Neuronal stem cell (in vitro differentiated cells): Measurements from ENCODE around the gene MACROH2A1.

Experiments used
- DNase-seq: peaks from one replicate; pipeline ENCODE4 v3.0.0-alpha.2; 2013; ENCODE audit warnings: low spot score
- H2AFZ ChIP-seq: one replicate; pipeline ENCODE4 v1.6.1; 2013; ENCODE audit warnings: mild to moderate bottlenecking, low read length, inconsistent platforms
- H2AK5ac ChIP-seq: 2 replicates; pipeline ENCODE4 v1.6.1; 2013; ENCODE audit warnings: low read depth, mild to moderate bottlenecking, inconsistent platforms, low read length, moderate library complexity, mixed read lengths
- H2BK120ac ChIP-seq: 2 replicates; pipeline ENCODE4 v1.6.1; 2013; ENCODE audit warnings: low read depth, mild to moderate bottlenecking, inconsistent platforms, low read length, moderate library complexity, mixed read lengths
- H2BK12ac ChIP-seq: one replicate; pipeline ENCODE4 v1.6.1; 2013; ENCODE audit warnings: low read length, inconsistent platforms
- H2BK15ac ChIP-seq: 2 replicates; pipeline ENCODE4 v1.6.1; 2013; ENCODE audit warnings: mild to moderate bottlenecking, low read length, inconsistent platforms, mixed read lengths
- H2BK5ac ChIP-seq: one replicate; pipeline ENCODE4 v1.6.1; 2013; ENCODE audit warnings: inconsistent platforms, mild to moderate bottlenecking, low read length, moderate library complexity
- H3K14ac ChIP-seq: one replicate; pipeline ENCODE4 v1.6.1; 2013; ENCODE audit warnings: low read length, inconsistent platforms
- H3K18ac ChIP-seq: 2 replicates; pipeline ENCODE4 v1.6.1; 2013; ENCODE audit warnings: low read length, inconsistent platforms
- H3K23ac ChIP-seq: 2 replicates; pipeline ENCODE4 v1.6.1; 2013; ENCODE audit warnings: low read depth, mild to moderate bottlenecking, mixed read lengths, low read length, inconsistent platforms; ENCODE audit not compliant: poor library complexity
- H3K27ac ChIP-seq: replicated peaks from 3 replicates; pipeline ENCODE4 v1.5.1; 2013; ENCODE audit warnings: low read length, inconsistent platforms
- H3K27me3 ChIP-seq, 3 experiments: 2 replicates each; pipeline ENCODE4 v1.6.1; 2013; ENCODE audit warnings: low read length in 3 of 3, mild to moderate bottlenecking in 2 of 3, inconsistent platforms in 1 of 3, low read depth in 1 of 3, mixed read lengths in 1 of 3, moderate library complexity in 1 of 3; ENCODE audit not compliant: control insufficient read depth in 3 of 3, insufficient read depth in 3 of 3
- H3K36me3 ChIP-seq, 2 donors: replicated peaks in 1 of 2; 2 replicates each; pipeline ENCODE4 v1.6.1; 2013; ENCODE audit warnings: low read length in 2 of 2; ENCODE audit not compliant: control insufficient read depth in 2 of 2, insufficient read depth in 2 of 2
- H3K4ac ChIP-seq: 2 replicates; pipeline ENCODE4 v1.6.1; 2013; ENCODE audit warnings: inconsistent platforms, mild to moderate bottlenecking, low read length, moderate library complexity
- H3K4me1 ChIP-seq, 2 donors: 1 replicate in 1 of 2; 2 replicates in 1 of 2; pipeline ENCODE4 v1.6.1; 2013; ENCODE audit warnings: low read length in 2 of 2, low read depth in 1 of 2; ENCODE audit not compliant: control insufficient read depth in 2 of 2, insufficient read depth in 1 of 2
- H3K4me2 ChIP-seq: one replicate; pipeline ENCODE4 v1.6.1; 2013; ENCODE audit warnings: mild to moderate bottlenecking, low read length, inconsistent platforms; ENCODE audit not compliant: insufficient read depth, poor library complexity, severe bottlenecking
- H3K4me3 ChIP-seq, 2 donors: 2 replicates each; pipeline ENCODE4 v1.5.1; 2013; ENCODE audit warnings: low read length in 2 of 2, mild to moderate bottlenecking in 2 of 2, inconsistent platforms in 1 of 2, moderate library complexity in 1 of 2
- H3K79me1 ChIP-seq: one replicate; pipeline ENCODE4 v1.6.1; 2013; ENCODE audit warnings: low read depth, mild to moderate bottlenecking, inconsistent platforms, low read length, moderate library complexity
- H3K9ac ChIP-seq: one replicate; pipeline ENCODE4 v1.6.1; 2013; ENCODE audit warnings: mild to moderate bottlenecking, low read depth, low read length, inconsistent platforms; ENCODE audit not compliant: poor library complexity
- H3K9me3 ChIP-seq, 2 donors: replicated peaks in 1 of 2; 2 replicates each; pipeline versions ENCODE3 to v1.6.1; 2013; ENCODE audit warnings: low read length in 2 of 2, mild to moderate bottlenecking in 2 of 2, inconsistent platforms in 1 of 2, low read depth in 1 of 2, mixed read lengths in 1 of 2, moderate library complexity in 1 of 2; ENCODE audit not compliant: control insufficient read depth in 2 of 2, insufficient read depth in 1 of 2
- H4K8ac ChIP-seq: one replicate; pipeline ENCODE4 v1.6.1; 2013; ENCODE audit warnings: low read depth, mild to moderate bottlenecking, inconsistent platforms, low read length, moderate library complexity
- H4K91ac ChIP-seq: one replicate; pipeline ENCODE4 v1.6.1; 2013; ENCODE audit warnings: low read length, low read depth, mild to moderate bottlenecking, inconsistent platforms; ENCODE audit not compliant: poor library complexity
- WGBS, 2 donors: extraction: QIAGEN DNeasy Blood & Tissue Kit; methylation state at CpG; one replicate each; pipeline ENCODE4 v1.1.7; 2013; ENCODE audit warnings: missing lambda C conversion rate in 2 of 2, mixed read lengths in 1 of 2; ENCODE audit not compliant: insufficient read length in 2 of 2, insufficient replicate concordance in 1 of 2; ENCODE audit errors: extremely low coverage in 2 of 2; 5-methylcytosine and 5-hydroxymethylcytosine counted together

Gene MACROH2A1

DNA sequence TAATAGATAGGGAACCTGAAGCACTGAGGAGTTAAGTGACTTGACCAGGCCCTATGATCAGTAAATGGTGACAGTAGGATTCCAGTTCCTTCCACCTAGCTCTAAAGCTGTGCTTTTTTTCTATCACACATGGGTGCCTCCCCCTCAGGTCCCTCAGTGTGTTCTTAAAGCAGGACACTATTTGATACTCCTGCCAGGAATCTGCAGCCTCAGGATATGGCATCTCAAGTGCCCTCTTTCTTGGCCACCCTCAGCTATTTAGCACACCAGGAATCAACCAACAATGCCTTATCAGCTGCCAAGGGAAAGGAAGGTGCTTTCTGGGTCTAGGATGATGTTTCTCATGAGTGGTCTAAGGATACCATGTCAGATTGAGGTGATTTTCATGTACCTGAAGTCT is 49.1 kb downstream of the MACROH2A1 start:
- Histone ChIP-seq H3K4me1 (no peaks in the 10 kb centered on the region), H3K4me2 (no peak overlapping the region), H4K8ac (no peak overlapping the region), H3K27ac (no peak overlapping the region), H3K27me3 (no peaks in the 10 kb centered on the region), H3K36me3 (peaks cover 17 to 99% of the 10 kb centered on the region in 2 donors), H2BK120ac (no peak overlapping the region), H3K9ac (no peak overlapping the region), H2BK12ac (no peak overlapping the region), H3K4me3 (no peak overlapping the region), H3K9me3 (no peaks in the 10 kb centered on the region), H2BK15ac (no peak overlapping the region), H3K14ac (no peak overlapping the region), H2AK5ac (no peak overlapping the region), H3K79me1 (peaks cover 2% of the 10 kb centered on the region), H3K4ac (no peak overlapping the region), H3K23ac (no peak overlapping the region), H3K18ac (no peak overlapping the region), H2BK5ac (no peak overlapping the region), H2AFZ (no peak overlapping the region), H4K91ac (no peak overlapping the region)
- no peak for DNase-seq

DNA sequence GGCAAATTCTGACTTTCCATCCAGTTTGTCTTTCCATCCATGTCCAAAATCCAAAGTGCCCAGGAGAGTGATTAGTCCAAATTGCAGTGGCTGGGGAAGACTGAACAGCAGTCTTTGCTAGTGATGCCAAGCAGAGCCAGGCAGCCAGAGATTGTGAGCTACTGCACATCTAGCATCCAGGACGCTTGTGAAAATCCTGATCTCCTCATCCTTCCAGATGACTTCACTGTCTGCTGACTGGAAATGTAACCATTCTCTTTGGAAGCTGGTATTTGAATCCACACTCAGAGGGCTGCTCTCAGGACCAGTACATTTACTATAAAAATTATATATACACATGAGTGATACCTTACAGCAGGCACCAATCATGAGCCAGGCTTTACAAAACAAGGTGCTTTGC is 49.6 kb downstream of the MACROH2A1 start:
- H3K79me1 ChIP-seq, result peaks cover 2% of the 10 kb centered on the region
- no peak overlapping the region for H3K18ac ChIP-seq
- H2AFZ ChIP-seq, result no peak overlapping the region
- H3K36me3 ChIP-seq, result peaks cover 19 to 99% of the 10 kb centered on the region in 2 donors
- H2BK120ac ChIP-seq, result no peak overlapping the region
- no peaks in the 10 kb centered on the region for H3K4me1 ChIP-seq
- H3K9ac ChIP-seq, result no peak overlapping the region
- H3K4ac ChIP-seq, result no peak overlapping the region
- H3K27ac ChIP-seq, result no peak overlapping the region
- WGBS, 2 donors, result no CpG with 5 or more reads among the region's 1 CpG
- H2BK12ac ChIP-seq, result no peak overlapping the region
- no peak overlapping the region for H2BK5ac ChIP-seq
- no peak overlapping the region for H4K8ac ChIP-seq
- H2BK15ac ChIP-seq, result no peak overlapping the region
- H3K27me3 ChIP-seq, result no peaks in the 10 kb centered on the region
- H2AK5ac ChIP-seq, result no peak overlapping the region
- H3K14ac ChIP-seq, result no peak overlapping the region
- H3K23ac ChIP-seq, result no peak overlapping the region
- no peaks in the 10 kb centered on the region for H3K9me3 ChIP-seq
- no peak overlapping the region for H3K4me3 ChIP-seq
- DNase-seq, result no peak
- H3K4me2 ChIP-seq, result no peak overlapping the region
- H4K91ac ChIP-seq, result no peak overlapping the region

DNA sequence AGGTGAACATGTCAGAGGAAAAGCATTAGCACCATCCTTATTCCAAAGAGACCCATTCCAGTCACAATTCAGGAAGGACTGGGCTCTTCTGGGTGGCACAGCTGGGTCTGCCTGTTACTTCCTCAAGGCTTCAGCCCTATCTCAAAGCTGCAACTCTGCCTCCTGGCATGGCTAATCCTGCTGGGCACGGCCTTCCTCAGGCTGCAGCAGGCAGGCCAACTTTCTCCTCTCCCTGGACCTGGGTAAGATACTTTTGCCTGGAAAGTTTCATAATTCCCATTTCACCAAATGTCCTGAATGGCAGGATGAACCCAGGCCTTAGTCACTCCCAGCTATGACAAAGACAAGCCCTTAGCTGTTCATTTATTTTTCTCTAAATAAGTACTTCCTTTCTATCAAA is 50.1 kb downstream of the MACROH2A1 start:
- peaks cover 20 to 99% of the 10 kb centered on the region in 2 donors for H3K36me3 ChIP-seq

DNA sequence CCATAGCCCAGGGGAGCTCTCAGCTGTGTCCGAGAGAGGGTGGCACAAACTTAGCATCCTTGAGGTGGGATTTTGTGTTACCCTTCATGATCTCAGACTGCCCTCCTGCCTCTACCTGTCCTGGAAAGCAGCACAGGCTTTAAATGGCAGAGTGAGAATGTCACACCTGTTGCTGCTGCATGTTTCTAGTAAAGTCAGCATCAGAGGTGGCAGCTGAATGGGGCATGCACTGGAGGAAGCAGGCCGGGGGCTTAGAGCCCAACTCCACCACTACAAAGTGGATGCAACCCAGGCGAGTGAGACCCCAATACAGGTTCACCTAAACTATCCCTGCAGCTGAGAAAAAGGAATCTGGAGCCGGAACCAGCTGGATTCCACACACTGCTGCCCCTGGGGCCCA is 51.6 kb downstream of the MACROH2A1 start:
- DNase-seq, result no peak
- Histone ChIP-seq H3K79me1 (no peaks in the 10 kb centered on the region), H3K4me2 (no peak overlapping the region), H3K4me1 (no peaks in the 10 kb centered on the region), H2BK120ac (no peak overlapping the region), H4K8ac (no peak overlapping the region), H2BK5ac (no peak overlapping the region), H3K4me3 (no peak overlapping the region), H2AFZ (no peak overlapping the region), H3K9me3 (no peaks in the 10 kb centered on the region), H3K4ac (no peak overlapping the region), H3K14ac (no peak overlapping the region), H2AK5ac (no peak overlapping the region), H3K27ac (no peak overlapping the region), H2BK12ac (no peak overlapping the region), H4K91ac (no peak overlapping the region), H3K23ac (no peak overlapping the region), H3K9ac (no peak overlapping the region), H2BK15ac (no peak overlapping the region), H3K27me3 (no peaks in the 10 kb centered on the region), H3K36me3 (peaks cover 26 to 99% of the 10 kb centered on the region in 2 donors), H3K18ac (no peak overlapping the region)
- WGBS, 2 donors, result no CpG with 5 or more reads among the region's 4 CpGs

More for the DNA sequence above, 50.1 kb downstream of the MACROH2A1 start:
- no peak overlapping the region for H2BK120ac ChIP-seq
- H3K18ac ChIP-seq, result no peak overlapping the region
- no peak overlapping the region for H2AFZ ChIP-seq
- H3K4me2 ChIP-seq, result no peak overlapping the region
- no peak overlapping the region for H2BK5ac ChIP-seq
- no peak overlapping the region for H2BK15ac ChIP-seq
- no peak overlapping the region for H4K91ac ChIP-seq
- H4K8ac ChIP-seq, result no peak overlapping the region
- H3K9ac ChIP-seq, result no peak overlapping the region
- no CpG with 5 or more reads among the region's 1 CpG for WGBS, 2 donors
- H3K4me1 ChIP-seq, result no peaks in the 10 kb centered on the region
- DNase-seq, result no peak
- H3K27ac ChIP-seq, result no peak overlapping the region
- no peaks in the 10 kb centered on the region for H3K27me3 ChIP-seq
- peaks cover 2% of the 10 kb centered on the region for H3K79me1 ChIP-seq
- no peak overlapping the region for H2AK5ac ChIP-seq
- H3K4me3 ChIP-seq, result no peak overlapping the region
- H3K4ac ChIP-seq, result no peak overlapping the region
- no peak overlapping the region for H3K14ac ChIP-seq
- no peak overlapping the region for H2BK12ac ChIP-seq
- no peak overlapping the region for H3K23ac ChIP-seq
- H3K9me3 ChIP-seq, result no peaks in the 10 kb centered on the region
